GM12878 (cell line): ENCODE measurements around the gene CDH1.

Source experiments
- HDAC6 ChIP-seq: fragments of 200-600 bp; sonication (generic); IDR thresholded peaks from one replicate; pipeline ENCODE4 v1.8.0; 2017; ENCODE audit warnings: antibody characterized with exemption; ENCODE audit not compliant: unreplicated experiment
- JUND ChIP-seq: IDR thresholded peaks from 2 replicates; pipeline ENCODE4 v1.6.1; 2012; ENCODE audit warnings: low read depth, mild to moderate bottlenecking, low read length, improper control_type of control experiment, moderate library complexity
- RAD21 ChIP-seq: IDR thresholded peaks from 2 replicates; pipeline ENCODE4 v1.6.1; 2011; ENCODE audit warnings: mild to moderate bottlenecking, low read depth, low read length, moderate library complexity; ENCODE audit not compliant: insufficient read depth
- SREBF2 ChIP-seq: IDR thresholded peaks from 2 replicates; pipeline ENCODE4 v1.6.1; 2012; ENCODE audit warnings: mild to moderate bottlenecking, low read length
- ZNF274 ChIP-seq: IDR thresholded peaks from one replicate; pipeline ENCODE4 v1.8.0; 2011; ENCODE audit not compliant: insufficient read length, insufficient read depth
- TF ChIP-seq, protein P1 (sequence below), 3 experiments: IDR thresholded peaks in 2 of 3; conservative IDR thresholded peaks in 1 of 3; 2 replicates each; pipeline ENCODE4 v1.5.1; 2011; ENCODE audit warnings: low read depth in 3 of 3, low read length in 3 of 3, mild to moderate bottlenecking in 3 of 3, control low read depth in 2 of 3, moderate library complexity in 2 of 3, inconsistent platforms in 1 of 3, mixed read lengths in 1 of 3; ENCODE audit not compliant: control insufficient read depth in 2 of 3, insufficient read depth in 1 of 3; ENCODE audit errors: extremely low read depth in 1 of 3
- TF ChIP-seq, protein P2 (sequence below): IDR thresholded peaks from 2 replicates; pipeline ENCODE4 v1.6.1; 2011; ENCODE audit warnings: borderline replicate concordance, low read depth, mild to moderate bottlenecking, moderate library complexity, low read length; ENCODE audit not compliant: insufficient read depth, poor library complexity, severe bottlenecking

DNA sequence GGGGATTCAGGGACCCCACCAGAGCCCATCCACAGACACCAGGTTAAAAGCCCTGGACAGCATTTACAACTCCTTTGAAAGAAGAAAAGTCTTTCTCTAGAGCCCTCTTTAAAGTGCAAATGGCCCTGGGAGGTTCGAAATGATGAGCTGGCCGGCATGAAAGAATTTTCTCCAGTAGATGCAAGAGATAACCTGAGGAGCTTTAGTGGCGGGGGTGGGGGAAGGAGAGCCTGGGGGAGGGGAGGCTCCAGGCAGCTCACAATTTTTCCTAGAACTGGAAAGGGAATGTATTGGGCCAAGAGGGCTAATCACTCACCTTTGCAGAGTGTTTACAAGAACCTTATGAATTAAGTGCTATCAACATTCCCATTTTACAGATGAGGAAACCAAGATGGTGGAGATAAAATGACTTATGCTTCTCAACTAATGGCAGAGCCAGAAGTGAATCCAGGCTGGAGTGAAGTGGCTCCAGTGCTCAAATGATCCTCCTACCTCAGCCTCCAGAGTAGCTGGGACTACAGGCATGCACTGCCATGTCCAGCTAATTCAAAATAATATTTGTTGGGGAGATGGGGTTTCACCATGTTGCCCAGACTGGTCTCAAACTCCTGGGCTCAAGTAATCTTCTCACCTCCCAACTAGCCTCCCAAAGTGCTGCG is 4.2 kb upstream of the CDH1 start:
- TF ChIP-seq RAD21 (no peak), HDAC6 (no peak), SREBF2 (no peak), ZNF274 (no peak), JUND (no peak)
- TF ChIP-seq, protein P1, sequence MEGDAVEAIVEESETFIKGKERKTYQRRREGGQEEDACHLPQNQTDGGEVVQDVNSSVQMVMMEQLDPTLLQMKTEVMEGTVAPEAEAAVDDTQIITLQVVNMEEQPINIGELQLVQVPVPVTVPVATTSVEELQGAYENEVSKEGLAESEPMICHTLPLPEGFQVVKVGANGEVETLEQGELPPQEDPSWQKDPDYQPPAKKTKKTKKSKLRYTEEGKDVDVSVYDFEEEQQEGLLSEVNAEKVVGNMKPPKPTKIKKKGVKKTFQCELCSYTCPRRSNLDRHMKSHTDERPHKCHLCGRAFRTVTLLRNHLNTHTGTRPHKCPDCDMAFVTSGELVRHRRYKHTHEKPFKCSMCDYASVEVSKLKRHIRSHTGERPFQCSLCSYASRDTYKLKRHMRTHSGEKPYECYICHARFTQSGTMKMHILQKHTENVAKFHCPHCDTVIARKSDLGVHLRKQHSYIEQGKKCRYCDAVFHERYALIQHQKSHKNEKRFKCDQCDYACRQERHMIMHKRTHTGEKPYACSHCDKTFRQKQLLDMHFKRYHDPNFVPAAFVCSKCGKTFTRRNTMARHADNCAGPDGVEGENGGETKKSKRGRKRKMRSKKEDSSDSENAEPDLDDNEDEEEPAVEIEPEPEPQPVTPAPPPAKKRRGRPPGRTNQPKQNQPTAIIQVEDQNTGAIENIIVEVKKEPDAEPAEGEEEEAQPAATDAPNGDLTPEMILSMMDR (IDR thresholded peaks at IDR 0.05 in 2 of 3, conservative IDR thresholded peaks at IDR 0.05 in 1 of 3; ENCODE audit: control insufficient read depth in 2 of 3, extremely low read depth in 1 of 3, insufficient read depth in 1 of 3, low read depth in 3 of 3, low read length in 3 of 3): no peak
- TF ChIP-seq, protein P2, sequence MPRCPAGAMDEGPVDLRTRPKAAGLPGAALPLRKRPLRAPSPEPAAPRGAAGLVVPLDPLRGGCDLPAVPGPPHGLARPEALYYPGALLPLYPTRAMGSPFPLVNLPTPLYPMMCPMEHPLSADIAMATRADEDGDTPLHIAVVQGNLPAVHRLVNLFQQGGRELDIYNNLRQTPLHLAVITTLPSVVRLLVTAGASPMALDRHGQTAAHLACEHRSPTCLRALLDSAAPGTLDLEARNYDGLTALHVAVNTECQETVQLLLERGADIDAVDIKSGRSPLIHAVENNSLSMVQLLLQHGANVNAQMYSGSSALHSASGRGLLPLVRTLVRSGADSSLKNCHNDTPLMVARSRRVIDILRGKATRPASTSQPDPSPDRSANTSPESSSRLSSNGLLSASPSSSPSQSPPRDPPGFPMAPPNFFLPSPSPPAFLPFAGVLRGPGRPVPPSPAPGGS: no peak
